Caco-2 (cell line): Measurements from ENCODE around the gene FAM156A. TPM values are rescaled to one million over a fixed set of nuclear protein-coding genes. Genes with fewer than 3 reads are reported as not detected.

Experiments used
- BruUV-seq: library from RNA; stranded (reverse); fragments of 400-500 nt; replicated peaks from 2 replicates; lab custom pipeline; 2021; lab: Mats Ljungman, UMichigan
- CTCF ChIA-PET: fragments of 300-600 bp; sonication (Branson Sonifier 250); formaldehyde crosslinking; loops from one replicate; lab custom pipeline; 2022; ENCODE audit warnings: antibody characterized with exemption; lab: Charles Lee
- POLR2A ChIA-PET: fragments of 300-600 bp; sonication (Branson Sonifier 250); formaldehyde crosslinking; loops from one replicate; lab custom pipeline; 2022; ENCODE audit warnings: antibody characterized with exemption; lab: Charles Lee
- DNase-seq, 2 experiments: peaks; one replicate each; pipeline versions ENCODE4 v3.0.0 to v3.0.0-alpha.2; 2020 to 2022
- H3K27me3 ChIP-seq: replicated peaks from 2 replicates; pipeline ENCODE4 v1.6.0; 2011; ENCODE audit warnings: low read length; ENCODE audit not compliant: control insufficient read depth, insufficient read depth
- H3K36me3 ChIP-seq: 2 replicates; pipeline ENCODE4 v1.5.1; 2011; ENCODE audit warnings: low read length; ENCODE audit not compliant: control insufficient read depth, insufficient read depth
- H3K4me1 ChIP-seq: fragments of 250-450 bp; sonication (Bioruptor Pico); 2 replicates; pipeline ENCODE4 v1.5.1; 2020; ENCODE audit warnings: mild to moderate bottlenecking
- H3K4me3 ChIP-seq: 2 replicates; pipeline ENCODE4 v1.5.1; 2011; ENCODE audit warnings: low read depth, mild to moderate bottlenecking, control low read depth, low read length
- H3K9me3 ChIP-seq: fragments of 250-450 bp; sonication (Bioruptor Pico); 2 replicates; pipeline ENCODE4 v1.5.1; 2020; ENCODE audit warnings: mild to moderate bottlenecking, moderate library complexity
- H3K27ac Mint-ChIP-seq: one replicate; pipeline ENCODE4 v1.8.0; 2022; ENCODE audit warnings: mixed read lengths; ENCODE audit not compliant: unreplicated experiment
- H3K27me3 Mint-ChIP-seq: one replicate; pipeline ENCODE4 v1.8.0; 2022; ENCODE audit warnings: mixed read lengths; ENCODE audit not compliant: insufficient read depth, unreplicated experiment
- H3K36me3 Mint-ChIP-seq: one replicate; pipeline ENCODE4 v1.8.0; 2022; ENCODE audit warnings: mild to moderate bottlenecking, mixed read lengths; ENCODE audit not compliant: insufficient read depth, unreplicated experiment
- H3K4me1 Mint-ChIP-seq: one replicate; pipeline ENCODE4 v1.8.0; 2022; ENCODE audit warnings: low read depth, mixed read lengths; ENCODE audit not compliant: unreplicated experiment
- H3K4me3 Mint-ChIP-seq: one replicate; pipeline ENCODE4 v1.8.0; 2022; ENCODE audit warnings: mild to moderate bottlenecking, moderate library complexity, mixed read lengths; ENCODE audit not compliant: unreplicated experiment
- H3K9me3 Mint-ChIP-seq: one replicate; pipeline ENCODE4 v1.8.0; 2022; ENCODE audit warnings: mixed read lengths; ENCODE audit not compliant: unreplicated experiment
- intact Hi-C: fragments of 100-400 bp; cut with micrococcal nuclease; formaldehyde crosslinking; loops from one replicate; pipeline ENCODE4 v1.10.0; 2022; ENCODE audit not compliant: unreplicated experiment
- total RNA-seq: library from RNA; stranded (reverse); gene quantifications from 2 replicates; pipeline ENCODE4 v1.2.3, GENCODE V29; 2022
- TF ChIP-seq, protein P1 (sequence below), 2 experiments: fragments of 200-600 bp in 1 of 2; IDR thresholded peaks; 1 replicate in 1 of 2; 2 replicates in 1 of 2; pipeline versions ENCODE4 v1.5.1 to v1.8.0; 2011 to 2022; ENCODE audit warnings: antibody characterized with exemption in 1 of 2, control low read depth in 1 of 2, inconsistent platforms in 1 of 2, low read depth in 1 of 2, low read length in 1 of 2, mild to moderate bottlenecking in 1 of 2, moderate library complexity in 1 of 2; ENCODE audit not compliant: insufficient read depth in 1 of 2, severe bottlenecking in 1 of 2, unreplicated experiment in 1 of 2

Gene FAM156A
- total RNA-seq, 1 experiment from 2014 or later: 37.0 TPM

DNA sequence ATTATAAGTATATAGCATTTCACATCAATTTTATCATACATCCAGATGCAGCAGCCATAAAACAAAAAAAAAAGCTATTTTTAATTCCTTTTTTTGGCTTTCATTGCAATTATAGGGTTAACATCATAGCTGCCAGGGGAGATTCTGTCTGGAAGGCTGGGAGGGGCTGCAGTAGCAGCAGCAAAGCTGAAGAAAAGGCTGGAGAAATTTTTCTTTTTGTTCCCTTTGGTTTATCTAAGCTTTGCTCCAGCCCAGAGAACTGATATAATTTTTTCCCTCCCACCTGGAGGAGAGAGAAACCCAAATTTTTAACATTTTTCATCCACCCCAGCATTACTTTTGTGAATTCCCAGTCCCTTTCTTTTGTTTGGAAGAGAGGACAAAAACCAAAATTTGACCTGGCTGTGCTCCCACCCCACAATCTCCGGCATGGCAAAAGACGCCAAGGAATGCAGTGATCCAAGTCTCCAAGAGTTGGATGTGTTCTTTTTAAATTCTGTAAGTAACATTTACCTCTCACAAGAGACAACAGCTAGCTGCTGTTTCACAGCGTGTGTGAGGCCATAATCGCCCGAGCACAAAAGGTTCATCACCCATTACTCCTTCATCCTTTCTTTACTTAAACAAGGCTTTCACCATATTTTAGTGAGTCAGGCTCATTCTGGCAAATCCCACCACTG, 25.1 kb upstream of the FAM156A start:
- ChIA-PET CTCF (no interaction called here), POLR2A (interaction anchor here (0.9 kb wide), 1 partner anchor 99 kb away, joined by 3 read pairs; the partner anchor contains the start of gene TSPYL2)
- H3K4me1 ChIP-seq: peaks cover 50% of the 10 kb centered on the region
- peak in 1 of 2 experiments; percentile 14 for DNase-seq
- peak overlapping the region; percentile 25 for H3K4me3 ChIP-seq
- Mint-ChIP-seq H3K27ac (peak overlapping the region; percentile 95), H3K9me3 (no peaks in the 10 kb centered on the region), H3K27me3 (no peaks in the 10 kb centered on the region), H3K4me3 (peak overlapping the region; percentile 70), H3K36me3 (peaks cover 16% of the 10 kb centered on the region), H3K4me1 (peaks cover 24% of the 10 kb centered on the region)
- no peaks in the 10 kb centered on the region for H3K36me3 ChIP-seq
- TF ChIP-seq, protein P1, sequence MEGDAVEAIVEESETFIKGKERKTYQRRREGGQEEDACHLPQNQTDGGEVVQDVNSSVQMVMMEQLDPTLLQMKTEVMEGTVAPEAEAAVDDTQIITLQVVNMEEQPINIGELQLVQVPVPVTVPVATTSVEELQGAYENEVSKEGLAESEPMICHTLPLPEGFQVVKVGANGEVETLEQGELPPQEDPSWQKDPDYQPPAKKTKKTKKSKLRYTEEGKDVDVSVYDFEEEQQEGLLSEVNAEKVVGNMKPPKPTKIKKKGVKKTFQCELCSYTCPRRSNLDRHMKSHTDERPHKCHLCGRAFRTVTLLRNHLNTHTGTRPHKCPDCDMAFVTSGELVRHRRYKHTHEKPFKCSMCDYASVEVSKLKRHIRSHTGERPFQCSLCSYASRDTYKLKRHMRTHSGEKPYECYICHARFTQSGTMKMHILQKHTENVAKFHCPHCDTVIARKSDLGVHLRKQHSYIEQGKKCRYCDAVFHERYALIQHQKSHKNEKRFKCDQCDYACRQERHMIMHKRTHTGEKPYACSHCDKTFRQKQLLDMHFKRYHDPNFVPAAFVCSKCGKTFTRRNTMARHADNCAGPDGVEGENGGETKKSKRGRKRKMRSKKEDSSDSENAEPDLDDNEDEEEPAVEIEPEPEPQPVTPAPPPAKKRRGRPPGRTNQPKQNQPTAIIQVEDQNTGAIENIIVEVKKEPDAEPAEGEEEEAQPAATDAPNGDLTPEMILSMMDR (IDR thresholded peaks at IDR 0.05; ENCODE audit: insufficient read depth in 1 of 2, low read depth in 1 of 2, low read length in 1 of 2, severe bottlenecking in 1 of 2, unreplicated experiment in 1 of 2): no peak
- no peaks in the 10 kb centered on the region for H3K9me3 ChIP-seq
- BruUV-seq: TSS peak; percentile 64
- H3K27me3 ChIP-seq: no peaks in the 10 kb centered on the region
- intact Hi-C loops: no loop called here

DNA sequence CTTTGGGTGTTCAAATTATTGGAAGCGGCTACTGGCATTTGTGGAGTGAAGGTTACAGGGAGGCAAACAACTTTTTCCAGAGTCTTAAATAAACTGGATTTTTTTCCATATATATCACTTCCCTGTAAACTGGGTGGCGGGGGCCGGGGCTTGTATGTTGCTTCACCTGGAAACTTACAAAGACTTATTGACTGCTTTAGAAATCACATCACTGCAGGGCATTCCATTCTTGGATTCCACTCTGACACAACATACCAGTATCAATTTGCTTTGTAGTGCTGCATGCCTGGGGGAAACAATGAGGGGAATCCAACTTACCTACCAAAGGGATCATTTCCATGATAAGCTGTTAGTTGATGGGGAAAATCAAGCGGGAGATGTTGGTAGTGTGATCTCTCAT, 21.7 kb upstream of the FAM156A start:
- H3K4me3 ChIP-seq: no peak overlapping the region
- H3K27me3 Mint-ChIP-seq: no peaks in the 10 kb centered on the region
- no TSS peak for BruUV-seq
- no peaks in the 10 kb centered on the region for H3K27me3 ChIP-seq
- peaks cover 65% of the 10 kb centered on the region for H3K4me1 ChIP-seq
- CTCF ChIA-PET: interaction anchor here (1.5 kb wide), 1 partner anchor 10 kb away, joined by 5 read pairs; no protein-coding TSS in a partner anchor
- POLR2A ChIA-PET: no interaction called here
- no peaks in the 10 kb centered on the region for H3K9me3 ChIP-seq
- peaks cover 16% of the 10 kb centered on the region for H3K36me3 Mint-ChIP-seq
- H3K4me1 Mint-ChIP-seq: peaks cover 31% of the 10 kb centered on the region
- intact Hi-C loops: no loop called here
- peak overlapping the region; percentile 58 for H3K4me3 Mint-ChIP-seq
- H3K27ac Mint-ChIP-seq: peak overlapping the region; percentile 95
- TF ChIP-seq, protein P1 (IDR thresholded peaks at IDR 0.05; ENCODE audit: insufficient read depth in 1 of 2, low read depth in 1 of 2, low read length in 1 of 2, severe bottlenecking in 1 of 2, unreplicated experiment in 1 of 2): no peak
- no peaks in the 10 kb centered on the region for H3K36me3 ChIP-seq
- peak; percentile 55 to 66 for DNase-seq
- no peaks in the 10 kb centered on the region for H3K9me3 Mint-ChIP-seq

DNA sequence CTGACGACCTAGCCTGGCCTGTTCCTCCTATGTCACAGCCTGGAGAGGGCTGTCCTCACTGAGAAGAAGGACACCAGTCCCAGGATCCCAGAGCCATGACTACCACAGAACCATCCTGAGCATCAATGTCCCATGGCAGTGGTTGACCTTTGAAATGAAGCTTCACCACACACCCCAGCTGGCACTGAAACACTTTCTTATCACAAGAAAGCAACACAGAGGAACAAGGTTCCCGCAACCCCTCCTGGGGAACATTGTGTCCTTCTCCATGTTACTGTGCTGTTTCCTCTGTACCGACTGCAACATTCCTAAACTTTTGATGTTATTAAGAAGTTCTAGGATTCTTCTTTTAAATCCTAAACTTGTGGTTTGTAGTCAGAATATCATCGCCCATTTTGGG, 21.2 kb upstream of the FAM156A start:
- Mint-ChIP-seq H3K27ac (peak overlapping the region; percentile 95), H3K9me3 (no peaks in the 10 kb centered on the region), H3K27me3 (no peaks in the 10 kb centered on the region), H3K4me3 (peak overlapping the region; percentile 50), H3K36me3 (peaks cover 16% of the 10 kb centered on the region), H3K4me1 (peaks cover 31% of the 10 kb centered on the region)
- H3K4me1 ChIP-seq: peaks cover 66% of the 10 kb centered on the region
- intact Hi-C loops: no loop called here
- H3K9me3 ChIP-seq: no peaks in the 10 kb centered on the region
- TF ChIP-seq, protein P1 (IDR thresholded peaks at IDR 0.05; ENCODE audit: insufficient read depth in 1 of 2, low read depth in 1 of 2, low read length in 1 of 2, severe bottlenecking in 1 of 2, unreplicated experiment in 1 of 2): no peak
- DNase-seq: no peak
- H3K27me3 ChIP-seq: no peaks in the 10 kb centered on the region
- TSS peak; percentile 45 for BruUV-seq
- no peak overlapping the region for H3K4me3 ChIP-seq
- ChIA-PET POLR2A (no interaction called here), CTCF (no interaction called here)
- no peaks in the 10 kb centered on the region for H3K36me3 ChIP-seq
